Stimulated activated CD8-positive, alpha-beta memory T cell treated with anti-CD3 and anti-CD28 coated beads, Interleukin-4, amount 100 ng/mL, for 1 hour (primary cell): ENCODE measurements around the gene STARD13.

Experiments used
- DNase-seq, 2 donors: peaks; one replicate each; pipeline ENCODE4 v3.0.0-alpha.2; 2020; ENCODE audit warnings: low read depth in 2 of 2, low spot score in 1 of 2

Gene STARD13

DNA sequence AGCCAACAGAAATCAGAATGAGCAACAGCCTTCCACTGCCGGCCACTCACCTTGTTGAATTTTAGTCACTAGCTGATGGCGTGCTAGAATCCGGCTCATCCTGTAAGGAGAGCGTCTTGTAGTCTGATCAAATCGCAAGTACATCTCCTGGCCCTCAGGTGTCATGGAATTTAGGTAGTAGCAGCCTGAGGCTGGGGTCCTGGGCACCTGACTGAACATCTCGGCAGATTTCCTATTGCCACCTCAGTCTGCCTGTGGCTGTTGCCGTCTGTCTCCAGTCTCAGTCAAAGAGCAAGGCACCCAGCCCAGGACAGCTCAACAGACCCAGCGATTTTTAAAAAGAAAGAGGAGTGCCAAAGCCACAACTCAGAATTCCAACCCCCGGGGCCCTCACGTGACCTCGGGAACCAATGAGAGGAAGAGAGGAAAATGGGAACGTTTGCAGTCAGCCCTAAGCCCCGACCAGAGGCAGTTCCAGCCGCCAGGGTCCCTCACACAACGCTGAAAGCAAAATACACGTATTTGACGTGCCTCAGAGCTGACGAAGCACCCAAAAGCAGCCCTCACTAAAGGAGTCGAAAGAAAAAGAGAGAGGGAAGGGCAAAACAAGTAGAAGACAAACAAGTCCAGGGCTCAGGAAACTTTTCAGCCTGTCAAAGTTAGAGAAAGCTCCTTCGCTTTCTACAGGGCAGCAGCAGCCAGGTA lies at the start of gene STARD13:
TSS of gene STARD13 (minus strand) at position 336 of the 705 bp plus-strand sequence. CDS start at position 219, 117 bp downstream.
- DNase-seq = no peak

- DNase-seq = no peak
Observed at GRCh38 chr13:33334831-33335230, 49.3 kb upstream of the STARD13 start.

DNA sequence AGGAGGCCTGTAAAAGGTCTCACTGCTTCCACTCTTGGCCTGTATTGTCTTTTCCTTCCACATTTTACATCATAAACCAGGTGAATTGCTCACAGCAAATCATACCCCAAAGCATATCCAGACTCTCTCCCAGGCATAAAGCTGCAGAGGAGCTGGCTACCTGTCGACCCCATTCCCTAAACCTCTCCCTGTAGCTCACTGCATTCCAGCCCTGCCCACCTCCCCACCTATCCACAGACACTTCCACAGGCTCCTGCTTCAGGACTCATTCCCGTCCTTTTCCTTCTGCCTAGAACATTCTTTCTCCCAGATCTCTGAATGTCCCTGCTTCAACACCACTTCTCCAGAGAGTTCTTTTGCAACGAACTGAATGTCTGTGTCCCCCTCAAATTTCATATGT lies 46.4 kb upstream of the STARD13 start:
- DNase-seq = no peak

DNA sequence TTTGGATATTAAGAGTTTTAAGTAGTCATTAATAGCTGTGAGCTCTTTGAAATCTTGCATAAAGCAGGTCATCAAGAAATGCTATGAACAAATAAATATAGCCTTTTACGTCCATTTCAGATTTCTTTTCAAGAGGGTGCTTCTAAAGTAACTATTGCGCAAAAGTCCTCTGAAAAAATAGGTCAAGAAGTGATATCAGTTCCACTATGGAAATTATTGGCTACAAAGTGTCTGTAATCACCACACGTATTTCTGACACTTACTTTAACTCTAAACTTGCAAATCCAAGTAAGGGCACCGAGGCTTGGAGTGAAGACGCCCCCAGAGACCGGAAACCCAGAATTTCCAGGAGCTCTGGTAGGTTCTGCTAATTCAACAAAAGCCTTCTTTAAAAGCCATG lies 44.9 kb upstream of the STARD13 start:
- DNase-seq = no peak

DNA sequence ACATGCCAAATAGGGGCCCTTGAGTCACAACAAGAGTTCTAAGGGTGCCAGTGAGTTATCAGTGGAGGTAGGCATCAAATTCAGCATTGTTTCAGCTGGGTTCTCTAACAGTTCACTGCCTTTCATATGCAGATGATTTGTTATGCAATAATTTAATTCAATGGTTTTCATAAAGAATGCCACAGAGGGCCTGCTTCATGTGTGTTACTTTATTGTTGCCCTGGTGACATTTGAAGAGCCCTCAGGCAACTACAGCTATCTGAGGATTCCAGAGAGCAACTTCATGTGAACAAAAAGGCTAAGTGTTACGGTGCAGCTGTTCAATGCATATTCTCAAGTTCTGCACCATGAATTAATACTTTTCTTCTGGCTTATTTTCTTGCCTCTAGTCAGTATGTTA lies 43.1 kb upstream of the STARD13 start:
- no peak for DNase-seq

GRCh38 chr13:33326723-33327122 lies 41.2 kb upstream of the STARD13 start:
- DNase-seq = no peak

DNA sequence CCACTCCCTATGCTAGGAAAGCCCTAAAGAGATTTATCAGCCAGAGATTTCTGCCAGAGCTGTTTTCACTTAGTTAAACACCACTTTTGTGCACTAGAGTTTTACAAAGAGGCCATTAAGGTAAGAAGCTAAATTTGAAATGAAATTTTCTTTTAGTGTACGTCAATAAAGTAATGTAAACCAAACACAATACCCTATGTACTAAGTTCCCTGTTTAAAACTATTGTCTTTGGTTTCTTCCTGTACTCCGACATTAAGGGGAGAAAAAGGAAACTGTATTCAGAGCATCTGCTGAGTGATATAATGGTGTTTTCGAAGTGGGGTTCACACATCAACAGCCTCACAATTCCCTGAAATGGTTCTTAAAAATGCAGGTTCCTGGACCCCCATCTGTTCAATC lies 40.7 kb upstream of the STARD13 start:
- DNase-seq = no peak

- no peak for DNase-seq
Observed at GRCh38 chr13:33323801-33324510, 38.4 kb upstream of the STARD13 start.

DNA sequence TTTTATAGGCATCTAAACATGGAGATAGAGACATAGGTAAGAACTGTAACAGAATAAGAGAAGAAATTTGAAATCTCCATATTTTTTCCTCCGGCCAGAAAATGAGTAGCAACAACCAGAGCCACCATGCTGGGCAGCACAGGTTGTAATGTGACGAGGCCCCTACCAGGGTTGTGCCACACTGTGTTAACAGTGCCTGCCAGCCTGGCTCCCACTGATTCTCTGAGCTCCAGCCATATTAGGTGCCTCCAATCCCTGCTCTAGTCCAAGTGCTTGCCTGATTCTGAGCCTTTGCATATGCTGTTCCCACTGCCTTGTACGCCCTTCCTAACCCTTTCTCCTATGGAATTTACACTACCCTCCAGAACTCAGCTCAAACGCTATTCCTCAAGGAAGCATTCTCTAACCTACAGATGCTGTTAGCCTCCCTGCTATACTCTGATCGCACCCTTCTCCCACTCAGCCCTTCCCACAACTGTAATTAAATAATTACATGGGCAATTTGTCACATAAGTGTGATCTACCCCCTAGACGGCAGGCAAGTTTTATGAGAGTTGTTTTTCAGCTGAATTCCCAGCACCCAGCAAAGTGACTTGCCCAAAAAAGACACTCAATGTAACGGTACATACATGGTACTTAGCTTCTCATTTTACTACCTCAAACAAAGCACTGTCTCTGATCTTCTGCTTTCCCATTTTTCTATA lies 37.6 kb upstream of the STARD13 start:
- DNase-seq = no peak

DNA sequence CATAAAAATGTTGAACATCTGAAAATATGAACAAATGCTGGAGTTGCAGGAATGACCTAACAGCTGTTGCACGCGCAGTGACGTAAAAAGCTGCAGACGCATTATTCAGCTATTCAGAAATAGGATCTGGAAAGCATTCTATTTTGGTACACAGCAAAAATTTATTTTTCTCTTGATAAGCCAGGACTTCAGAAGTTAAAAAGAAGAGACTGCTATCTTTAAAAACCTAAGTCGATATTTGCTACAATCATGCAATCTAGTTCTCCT lies 36.9 kb upstream of the STARD13 start:
- no peak for DNase-seq

DNA sequence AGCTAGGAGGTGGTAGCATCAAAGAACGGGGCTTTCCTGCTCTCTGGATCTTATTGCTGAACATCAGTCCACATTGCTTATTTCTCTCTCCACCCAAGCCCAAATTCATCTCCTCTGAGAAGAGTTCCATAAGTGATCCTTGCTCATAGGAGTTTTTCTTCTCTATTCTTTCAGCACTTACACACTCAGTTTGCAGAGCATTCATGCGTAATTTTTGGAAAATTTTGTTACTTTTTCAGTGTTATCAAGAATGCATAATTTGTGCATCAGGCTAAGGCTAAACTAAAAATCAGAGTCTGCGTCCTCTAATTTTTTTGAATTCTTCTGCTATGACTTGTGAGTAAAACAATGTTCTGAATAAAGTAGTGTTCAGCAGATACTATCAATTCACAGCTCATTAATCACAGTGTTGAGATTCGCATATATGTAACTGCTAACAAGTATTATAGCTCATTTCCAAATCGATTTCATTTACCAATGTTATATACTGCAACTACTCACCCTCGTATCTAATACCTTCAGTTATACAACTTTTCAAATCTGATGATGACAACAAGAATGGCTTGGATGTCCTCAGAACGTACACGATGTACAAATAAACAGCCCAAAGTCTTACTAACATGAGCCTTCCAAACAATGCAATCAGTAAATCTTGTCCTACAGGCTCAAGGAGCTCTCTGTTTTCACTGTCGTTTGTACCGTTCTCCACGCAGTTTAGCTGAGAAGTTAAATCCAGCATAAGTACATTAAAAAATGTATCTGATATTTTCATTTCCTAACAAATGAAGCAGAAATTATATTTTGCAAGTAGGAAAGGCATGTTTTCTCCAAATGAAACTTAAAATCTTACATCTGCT lies 36.4 kb upstream of the STARD13 start:
- no peak for DNase-seq

DNA sequence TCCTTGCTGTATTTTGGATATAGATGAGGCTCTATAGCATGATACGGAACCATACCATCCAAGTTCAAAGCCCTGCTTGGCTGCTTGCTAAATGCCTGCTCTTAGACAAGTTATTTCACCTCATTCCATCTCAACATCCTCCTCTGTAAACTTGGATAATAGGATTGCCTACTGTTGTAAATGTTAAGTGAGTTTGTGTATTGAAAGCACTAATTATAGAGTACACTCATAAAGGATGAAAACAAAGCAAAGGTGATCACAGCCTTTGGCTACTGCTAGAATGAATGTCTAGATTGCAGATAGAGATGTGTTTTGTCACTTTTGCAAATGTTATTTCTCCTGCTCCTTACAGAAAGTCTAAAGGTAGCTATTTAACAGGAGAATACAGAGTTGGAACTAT lies 34.3 kb upstream of the STARD13 start:
- no peak for DNase-seq

- DNase-seq = no peak
Observed at GRCh38 chr13:33318744-33319143, 33.2 kb upstream of the STARD13 start.

DNA sequence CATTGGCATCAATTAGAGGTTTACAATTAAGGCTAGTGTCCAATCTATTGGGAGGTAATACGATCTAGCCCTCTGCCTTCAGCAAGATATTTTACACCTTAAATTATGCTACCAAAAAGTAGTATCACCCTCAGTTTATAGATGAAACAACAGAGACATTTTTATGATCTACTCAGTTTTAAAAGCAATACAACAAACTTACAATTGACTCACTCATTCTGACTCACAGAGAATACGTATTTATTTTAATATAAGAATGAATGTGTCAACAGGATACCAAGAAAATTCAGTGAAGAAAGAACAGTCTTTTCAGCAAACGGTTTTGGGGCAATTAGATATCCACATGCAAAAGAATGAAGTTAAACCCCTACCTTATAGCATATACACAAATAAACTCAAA lies 32.5 kb upstream of the STARD13 start:
- no peak for DNase-seq

DNA sequence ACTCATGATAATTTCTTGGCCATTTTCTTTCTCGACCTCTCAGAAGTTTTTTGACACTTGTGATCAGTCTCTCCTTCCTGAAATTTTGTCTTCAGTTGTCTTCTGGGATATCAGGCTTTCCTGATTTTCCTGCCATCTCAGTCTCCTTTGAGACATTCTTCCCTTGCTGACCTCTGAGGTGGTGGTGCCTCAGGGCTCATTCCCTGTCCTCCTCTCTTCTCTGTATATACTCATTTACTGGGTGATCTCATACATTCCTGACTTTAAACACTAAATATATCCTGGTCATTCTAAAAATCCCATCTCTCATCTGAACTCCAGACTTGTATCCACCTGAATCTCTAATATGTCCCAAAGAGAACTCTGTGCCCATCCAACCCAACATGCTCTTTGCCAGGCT lies 31.3 kb upstream of the STARD13 start:
- no peak for DNase-seq

DNA sequence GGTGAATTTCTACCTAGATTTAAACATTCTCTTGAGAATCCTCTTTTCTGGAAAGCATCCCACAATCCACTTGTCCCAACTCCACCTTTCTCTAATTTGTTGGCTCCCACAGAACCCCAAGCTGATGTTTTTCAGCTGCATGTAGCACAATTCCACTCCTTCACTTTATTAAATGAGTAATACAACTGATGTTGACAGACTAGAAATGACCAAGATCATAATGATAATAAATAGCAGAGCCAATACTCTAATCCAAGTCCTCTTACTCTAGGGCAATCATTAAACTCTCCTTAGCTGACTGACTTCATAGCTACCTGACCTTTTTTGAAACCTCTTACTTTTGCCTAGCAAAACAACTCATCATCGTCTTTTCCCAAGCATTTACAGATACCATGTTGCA lies 27.9 kb upstream of the STARD13 start:
- no peak for DNase-seq

- DNase-seq = no peak
Observed at GRCh38 chr13:33312861-33313212, 27.3 kb upstream of the STARD13 start.

DNA sequence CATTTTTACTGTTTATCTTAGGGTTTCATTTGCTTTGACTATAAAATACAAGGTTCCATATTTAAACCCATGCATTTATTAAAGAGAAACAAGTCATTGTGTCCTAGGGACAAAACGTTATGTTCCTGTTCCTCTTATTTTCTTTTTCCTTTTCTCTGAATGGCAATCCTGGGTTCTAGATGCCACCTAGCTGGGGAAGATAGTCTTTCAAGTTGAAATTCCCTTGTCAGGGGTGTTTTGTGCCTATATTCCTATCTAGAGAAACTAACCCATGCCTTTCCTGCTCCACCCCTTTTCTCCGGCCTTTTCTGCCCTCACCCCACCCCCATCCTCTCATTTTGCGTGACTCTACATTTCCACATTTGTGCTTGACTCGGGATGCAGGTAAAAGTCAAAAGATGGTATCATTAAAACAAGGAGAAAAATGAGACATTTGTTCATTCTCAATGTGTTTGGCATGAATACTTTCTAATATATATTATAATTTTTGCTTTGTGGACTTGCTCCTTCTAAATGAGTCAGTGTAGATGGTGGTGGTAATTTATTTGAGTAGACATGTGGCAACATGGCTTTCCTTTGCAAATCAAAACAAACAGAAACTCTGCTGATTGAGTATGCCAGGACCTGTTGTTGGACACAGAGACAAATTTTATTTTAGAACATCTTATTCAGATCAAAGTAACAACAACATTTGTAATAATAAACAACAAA lies 26.8 kb upstream of the STARD13 start:
- DNase-seq = no peak

DNA sequence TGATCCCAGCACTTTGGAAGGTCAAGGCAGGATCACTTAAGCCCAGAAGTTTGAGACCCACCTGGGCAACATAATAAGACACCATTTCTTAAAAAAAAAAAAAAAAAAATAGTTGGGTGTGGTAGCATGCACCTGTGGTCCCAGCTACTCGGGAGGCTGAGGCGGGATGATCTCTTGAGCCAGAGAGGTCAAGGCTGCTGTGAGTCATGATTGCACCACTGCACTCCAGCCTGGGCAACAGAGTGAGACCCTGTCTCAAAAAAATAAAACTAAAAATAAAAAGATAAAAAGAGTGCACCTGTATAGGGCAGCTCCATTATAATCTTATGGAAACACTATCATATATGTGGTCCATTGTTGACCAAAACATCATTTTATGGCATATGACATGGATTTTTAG lies 25.5 kb upstream of the STARD13 start:
- no peak for DNase-seq

GRCh38 chr13:33310245-33311038 lies 24.9 kb upstream of the STARD13 start:
- no peak for DNase-seq
